ENCODE data around the gene LALBA. TPM values are rescaled to one million over a fixed set of nuclear protein-coding genes. Genes with fewer than 3 reads are reported as not detected.

Gene LALBA
- not detected for total RNA-seq

DNA sequence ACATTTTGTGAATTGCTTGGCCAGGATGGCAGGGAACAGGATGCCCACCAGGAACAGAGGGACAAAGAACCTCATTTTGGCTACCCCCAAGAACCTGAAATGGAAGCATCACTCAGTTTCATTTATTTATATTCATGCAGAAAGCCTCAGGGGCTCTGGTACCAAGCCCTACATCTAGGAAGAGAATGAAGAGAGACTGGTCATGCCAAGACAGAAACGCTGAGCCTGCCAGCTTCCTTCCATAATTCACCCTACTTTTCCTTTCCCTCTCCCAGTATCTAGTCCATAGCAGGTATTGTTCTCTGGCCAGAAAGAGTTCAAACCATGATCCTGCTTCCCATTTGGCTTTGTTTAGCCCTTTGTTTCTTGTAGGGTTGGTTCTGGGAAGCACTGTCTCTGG lies at the start of gene LALBA:
LALBA (minus strand) TSS at position 101 of the 400 bp plus-strand sequence; CDS start at position 75, 26 bp downstream.
- Histone ChIP-seq H3K27me3 (ENCODE audit: insufficient read depth, low read length) (no peaks in the 10 kb centered on the region), H3K4me3 (ENCODE audit: low read length) (no peak within 1 kb of the TSS), H3K4me1 (ENCODE audit: insufficient read depth, low read length) (no peaks in the 10 kb centered on the region), H3K9me3 (ENCODE audit: low read depth, low read length) (no peaks in the 10 kb centered on the region)

- Histone ChIP-seq H3K4me3 (ENCODE audit: low read length) (no peak overlapping the region), H3K27me3 (ENCODE audit: insufficient read depth, low read length) (peaks cover 14% of the 10 kb centered on the region)
These were observed 48.7 kb upstream of the LALBA start for GRCh38 chr12:48618541-48618940.

DNA sequence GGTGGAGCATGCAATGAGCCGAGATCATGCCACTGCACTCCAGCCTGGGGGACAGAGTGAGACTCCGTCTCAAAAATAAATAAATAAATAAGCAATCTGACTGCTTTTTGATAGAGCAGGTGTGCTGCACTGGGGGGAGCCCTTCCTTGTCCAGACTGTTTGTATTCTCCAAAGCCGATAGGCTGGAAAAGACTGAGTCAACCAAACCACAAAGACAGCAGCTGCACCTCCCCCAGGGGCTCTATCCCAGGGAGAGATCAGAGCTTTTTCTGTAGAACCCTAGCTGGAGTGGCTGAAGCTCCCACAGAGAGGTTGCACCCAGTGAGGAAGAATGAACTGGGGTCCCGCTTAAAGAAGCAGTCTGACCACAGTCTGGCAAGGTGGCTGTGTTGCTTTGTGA lies 45.8 kb upstream of the LALBA start:
- Histone ChIP-seq H3K4me3 (ENCODE audit: low read length) (no peak overlapping the region), H3K9me3 (ENCODE audit: low read depth, low read length) (peaks cover 10% of the 10 kb centered on the region), H3K27me3 (ENCODE audit: insufficient read depth, low read length) (peaks cover 14% of the 10 kb centered on the region), H3K4me1 (ENCODE audit: insufficient read depth, low read length) (no peaks in the 10 kb centered on the region)

More at GRCh38 chr12:48618541-48618940, 48.7 kb upstream of the LALBA start:
- Histone ChIP-seq H3K4me1 (ENCODE audit: insufficient read depth, low read length) (no peaks in the 10 kb centered on the region), H3K9me3 (ENCODE audit: low read depth, low read length) (no peaks in the 10 kb centered on the region)

DNA sequence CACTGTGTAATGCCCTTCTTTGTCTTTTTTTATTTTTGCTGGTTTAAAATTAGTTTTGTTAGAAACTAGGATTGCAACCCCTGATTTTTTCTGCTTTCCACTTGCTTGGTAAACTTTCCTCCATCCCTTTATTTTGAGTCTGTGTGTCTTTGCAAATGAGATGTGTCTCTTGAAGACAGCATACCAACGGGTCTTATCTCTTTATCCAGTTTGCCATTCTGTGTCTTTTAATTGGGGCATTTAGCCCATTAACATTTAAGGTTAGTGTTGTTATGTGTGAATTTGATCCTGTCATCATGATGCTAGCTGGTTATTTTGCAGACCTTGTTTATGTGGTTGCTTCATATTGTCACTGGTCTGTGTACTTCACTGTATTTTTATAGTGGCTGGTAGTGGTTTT lies 43.5 kb upstream of the LALBA start:
- Histone ChIP-seq H3K9me3 (ENCODE audit: low read depth, low read length) (peaks cover 10% of the 10 kb centered on the region), H3K4me1 (ENCODE audit: insufficient read depth, low read length) (no peaks in the 10 kb centered on the region), H3K4me3 (ENCODE audit: low read length) (no peak overlapping the region), H3K27me3 (ENCODE audit: insufficient read depth, low read length) (peaks cover 14% of the 10 kb centered on the region)

DNA sequence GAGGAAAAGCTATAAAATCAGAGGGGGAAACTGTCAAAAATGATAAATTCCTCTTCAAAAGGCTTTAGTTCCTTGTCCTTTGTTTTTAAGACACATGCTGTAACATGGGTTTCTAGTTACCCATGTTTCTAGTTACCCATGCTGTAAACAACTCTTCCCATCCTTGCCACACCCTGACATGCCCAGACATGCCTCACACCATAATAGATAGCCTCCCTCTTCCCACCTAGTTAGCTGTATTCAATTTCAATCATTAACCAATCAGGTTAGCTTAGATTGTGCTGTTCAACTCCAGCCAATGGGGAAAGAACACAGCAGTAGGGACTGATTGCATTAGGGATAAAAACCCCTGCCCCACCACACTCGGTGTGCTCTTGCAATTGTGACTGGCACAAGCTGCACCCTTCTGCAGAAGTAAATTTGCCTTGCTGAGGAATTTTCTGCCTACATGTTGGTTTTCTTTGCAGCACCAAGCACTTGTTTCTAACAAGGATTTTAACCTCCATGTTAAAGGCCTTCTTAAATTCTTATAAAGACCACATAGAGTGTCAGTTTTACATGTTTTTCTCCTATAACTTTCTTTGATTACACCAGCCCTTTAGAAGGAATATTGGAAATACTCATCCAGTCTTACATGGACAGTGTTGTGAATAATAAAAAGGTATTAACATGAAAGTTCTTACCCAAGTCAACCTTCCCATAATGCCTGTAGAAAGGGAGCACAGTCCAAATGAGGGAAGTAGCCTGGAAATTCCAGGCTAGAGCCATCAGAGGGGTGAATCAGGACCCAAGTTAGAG lies 32.5 kb upstream of the LALBA start:
- H3K27me3 ChIP-seq (ENCODE audit: insufficient read depth, low read length): no peaks in the 10 kb centered on the region
- no peak overlapping the region for H3K4me3 ChIP-seq (ENCODE audit: low read length)
- H3K4me1 ChIP-seq (ENCODE audit: insufficient read depth, low read length): no peaks in the 10 kb centered on the region
- H3K9me3 ChIP-seq (ENCODE audit: low read depth, low read length): no peaks in the 10 kb centered on the region

DNA sequence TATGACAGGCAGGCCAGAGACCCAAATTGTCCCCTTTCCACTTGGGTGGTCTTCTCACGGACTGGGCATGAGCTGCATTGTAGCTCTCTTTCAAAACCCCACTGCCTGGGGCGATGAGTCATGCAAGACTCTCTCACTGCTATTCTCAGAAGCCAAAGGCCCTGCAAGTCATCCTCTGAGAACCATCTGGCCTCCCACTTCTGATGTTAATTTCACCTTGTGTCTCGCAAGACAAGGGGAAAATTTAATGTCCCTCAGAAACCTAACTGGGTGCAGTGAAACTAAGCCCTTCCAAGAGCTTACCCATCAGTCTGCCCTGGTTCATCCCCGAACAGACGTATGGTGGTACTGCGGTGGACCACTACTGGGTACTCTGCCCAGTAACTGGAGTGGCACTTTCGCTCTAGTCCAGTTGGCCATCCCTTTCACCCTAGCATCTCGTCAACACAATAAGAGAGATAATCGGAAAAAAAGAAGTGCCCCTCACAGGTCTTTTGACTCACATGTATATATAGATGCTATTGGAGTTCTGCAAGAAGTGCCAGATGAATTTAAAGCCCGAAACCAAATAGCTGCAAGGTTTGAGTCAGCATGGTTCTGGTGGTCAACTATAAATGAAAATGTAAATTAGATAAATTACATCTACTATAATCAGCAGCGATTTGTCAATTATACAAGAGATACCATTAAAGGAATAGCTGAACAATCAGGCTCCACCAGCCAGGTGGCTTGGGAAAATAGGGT lies 31.3 kb upstream of the LALBA start:
- no peak overlapping the region for H3K4me3 ChIP-seq (ENCODE audit: low read length)
- peaks cover 4% of the 10 kb centered on the region for H3K27me3 ChIP-seq (ENCODE audit: insufficient read depth, low read length)

DNA sequence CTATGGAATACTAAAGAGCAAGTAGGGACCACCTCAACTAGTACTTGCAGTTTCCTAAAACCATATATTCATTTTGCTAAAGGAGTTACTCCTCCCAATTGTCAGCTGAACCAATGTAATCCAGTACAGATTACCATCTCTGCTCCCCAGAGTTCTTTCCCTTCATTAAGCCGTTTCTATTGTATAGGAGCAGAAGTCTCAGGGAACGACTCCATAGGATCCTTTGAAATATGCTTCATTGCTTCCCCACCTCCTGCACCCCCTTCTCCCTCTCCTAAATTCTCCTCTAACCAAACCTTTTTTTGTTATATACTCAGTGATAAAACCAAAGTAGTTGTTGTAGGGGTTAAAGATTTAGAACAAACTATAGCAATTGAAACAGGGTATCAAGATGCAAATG lies 30.7 kb upstream of the LALBA start:
- Histone ChIP-seq H3K9me3 (ENCODE audit: low read depth, low read length) (peaks cover 6% of the 10 kb centered on the region), H3K27me3 (ENCODE audit: insufficient read depth, low read length) (peaks cover 4% of the 10 kb centered on the region), H3K4me3 (ENCODE audit: low read length) (no peak overlapping the region), H3K4me1 (ENCODE audit: insufficient read depth, low read length) (no peaks in the 10 kb centered on the region)

More for the DNA sequence above, 31.3 kb upstream of the LALBA start:
- H3K9me3 ChIP-seq (ENCODE audit: low read depth, low read length): peaks cover 6% of the 10 kb centered on the region
- no peaks in the 10 kb centered on the region for H3K4me1 ChIP-seq (ENCODE audit: insufficient read depth, low read length)

DNA sequence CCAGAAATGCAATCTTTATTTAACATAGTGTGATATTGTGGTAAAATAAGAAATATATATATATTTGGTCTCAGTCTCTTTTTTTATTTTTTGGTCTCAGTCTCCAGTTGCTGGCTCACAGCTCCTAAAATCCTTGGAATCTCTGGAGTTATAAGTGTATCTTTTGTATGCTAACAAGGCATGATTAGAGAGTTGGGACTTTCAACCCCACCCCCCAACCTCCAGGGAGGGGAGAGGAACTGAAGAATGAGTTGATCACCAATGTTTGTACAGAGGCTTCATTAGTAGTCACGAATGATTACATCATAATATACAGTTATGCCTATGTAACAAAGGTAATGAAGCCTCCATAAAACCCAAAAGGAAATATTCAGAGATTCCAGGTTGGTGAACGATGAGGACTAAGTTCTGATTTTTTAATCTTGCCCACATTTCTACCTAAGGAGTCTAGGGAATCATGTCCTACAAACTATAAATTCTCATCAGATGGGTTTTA lies 22.8 kb upstream of the LALBA start:
- Histone ChIP-seq H3K27me3 (ENCODE audit: insufficient read depth, low read length) (peaks cover 7% of the 10 kb centered on the region), H3K4me3 (ENCODE audit: low read length) (no peak overlapping the region), H3K4me1 (ENCODE audit: insufficient read depth, low read length) (no peaks in the 10 kb centered on the region), H3K9me3 (ENCODE audit: low read depth, low read length) (peaks cover 6% of the 10 kb centered on the region)

DNA sequence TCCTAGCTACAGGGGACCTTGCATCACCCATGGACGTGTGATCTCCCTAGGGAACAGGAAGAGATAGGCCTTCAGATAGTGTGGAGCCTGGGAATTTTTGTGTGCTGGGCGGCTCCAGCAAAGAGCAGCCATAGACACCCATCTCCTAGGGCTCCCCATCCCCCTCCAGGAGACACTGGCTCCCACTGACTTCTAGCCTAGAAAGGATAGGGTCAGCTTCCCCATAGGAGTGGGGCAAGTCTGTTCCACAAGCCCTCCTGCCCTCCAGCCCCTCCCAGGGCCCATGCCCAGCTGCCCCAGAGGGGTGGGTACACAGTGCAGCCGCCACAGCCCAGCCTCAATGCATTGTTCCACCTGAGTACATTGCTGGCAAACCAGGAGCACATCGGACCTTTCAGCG lies 16.5 kb upstream of the LALBA start:
- H3K9me3 ChIP-seq (ENCODE audit: low read depth, low read length): no peaks in the 10 kb centered on the region
- no peaks in the 10 kb centered on the region for H3K4me1 ChIP-seq (ENCODE audit: insufficient read depth, low read length)
- no peak overlapping the region for H3K4me3 ChIP-seq (ENCODE audit: low read length)
- peaks cover 8% of the 10 kb centered on the region for H3K27me3 ChIP-seq (ENCODE audit: insufficient read depth, low read length)

DNA sequence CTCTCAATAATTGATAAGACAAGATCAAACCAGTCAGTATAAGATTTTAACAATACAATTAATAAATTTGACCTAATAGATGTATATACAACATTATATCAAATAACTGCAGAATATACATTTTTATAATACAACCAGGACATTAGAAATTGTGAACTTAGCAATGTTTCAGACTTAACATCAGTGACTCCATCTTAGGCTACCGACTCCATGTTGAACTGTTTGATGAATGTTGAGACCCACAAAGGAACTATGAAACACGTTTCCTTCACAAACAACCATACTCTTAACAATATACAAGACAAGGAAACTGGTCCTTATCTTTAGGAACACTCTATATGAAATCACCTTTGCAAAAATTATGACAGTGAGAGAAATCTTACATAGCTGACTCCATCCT lies 13.9 kb upstream of the LALBA start:
- peaks cover 5% of the 10 kb centered on the region for H3K27me3 ChIP-seq (ENCODE audit: insufficient read depth, low read length)
- H3K4me3 ChIP-seq (ENCODE audit: low read length): no peak overlapping the region
- no peaks in the 10 kb centered on the region for H3K9me3 ChIP-seq (ENCODE audit: low read depth, low read length)
- no peaks in the 10 kb centered on the region for H3K4me1 ChIP-seq (ENCODE audit: insufficient read depth, low read length)

GRCh38 chr12:48580831-48581230 lies 11.0 kb upstream of the LALBA start:
- Histone ChIP-seq H3K4me3 (ENCODE audit: low read length) (no peak overlapping the region), H3K9me3 (ENCODE audit: low read depth, low read length) (no peaks in the 10 kb centered on the region), H3K27me3 (ENCODE audit: insufficient read depth, low read length) (peaks cover 5% of the 10 kb centered on the region), H3K4me1 (ENCODE audit: insufficient read depth, low read length) (no peaks in the 10 kb centered on the region)

DNA sequence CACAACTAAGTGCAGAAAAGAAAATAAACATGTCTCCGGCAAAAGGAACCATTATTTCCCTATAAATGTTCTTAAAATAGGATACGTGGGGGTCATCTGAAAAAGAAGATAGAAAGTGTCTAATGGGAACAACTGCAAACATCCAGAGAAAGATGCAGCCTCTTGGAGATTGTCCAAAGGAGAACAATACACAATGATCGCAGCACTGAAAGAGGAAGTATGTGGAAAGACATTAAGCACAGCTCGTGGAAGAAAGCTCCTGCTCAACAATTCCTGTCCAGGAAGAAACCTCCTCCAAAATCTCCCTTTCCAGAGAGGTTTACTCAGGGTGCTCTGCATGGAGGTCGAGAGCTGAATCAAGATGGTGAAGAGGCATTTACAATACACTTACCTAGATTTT lies 2.5 kb upstream of the LALBA start:
- Histone ChIP-seq H3K4me1 (ENCODE audit: insufficient read depth, low read length) (no peaks in the 10 kb centered on the region), H3K27me3 (ENCODE audit: insufficient read depth, low read length) (no peaks in the 10 kb centered on the region), H3K4me3 (ENCODE audit: low read length) (no peak overlapping the region), H3K9me3 (ENCODE audit: low read depth, low read length) (no peaks in the 10 kb centered on the region)

- no peaks in the 10 kb centered on the region for H3K9me3 ChIP-seq (ENCODE audit: low read depth, low read length)
- H3K27me3 ChIP-seq (ENCODE audit: insufficient read depth, low read length): no peaks in the 10 kb centered on the region
- no peak overlapping the region for H3K4me3 ChIP-seq (ENCODE audit: low read length)
- H3K4me1 ChIP-seq (ENCODE audit: insufficient read depth, low read length): no peaks in the 10 kb centered on the region
These were observed 2.1 kb downstream of the LALBA start for GRCh38 chr12:48567731-48568130.

DNA sequence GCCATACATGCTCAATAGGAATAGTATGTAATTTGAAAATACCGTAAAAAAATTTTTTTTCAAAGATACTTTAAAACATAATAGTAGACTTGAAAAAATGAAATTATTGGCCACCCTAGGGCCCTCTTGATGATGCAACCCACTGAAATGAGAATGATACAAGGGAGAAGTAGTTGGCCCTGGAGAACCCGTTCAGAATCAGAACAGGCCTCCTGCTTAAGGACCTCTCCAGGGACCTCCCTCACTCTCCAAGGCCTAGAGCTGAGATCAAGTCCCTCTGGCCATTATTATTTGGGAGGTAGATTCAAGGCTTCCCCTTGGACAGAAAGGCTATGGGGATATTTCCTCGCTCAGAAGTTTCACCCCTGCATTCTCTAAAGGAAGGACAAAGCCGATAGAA lies 11.9 kb downstream of the LALBA start:
- H3K9me3 ChIP-seq (ENCODE audit: low read depth, low read length): no peaks in the 10 kb centered on the region
- H3K4me3 ChIP-seq (ENCODE audit: low read length): no peak overlapping the region
- H3K4me1 ChIP-seq (ENCODE audit: insufficient read depth, low read length): no peaks in the 10 kb centered on the region
- no peaks in the 10 kb centered on the region for H3K27me3 ChIP-seq (ENCODE audit: insufficient read depth, low read length)

DNA sequence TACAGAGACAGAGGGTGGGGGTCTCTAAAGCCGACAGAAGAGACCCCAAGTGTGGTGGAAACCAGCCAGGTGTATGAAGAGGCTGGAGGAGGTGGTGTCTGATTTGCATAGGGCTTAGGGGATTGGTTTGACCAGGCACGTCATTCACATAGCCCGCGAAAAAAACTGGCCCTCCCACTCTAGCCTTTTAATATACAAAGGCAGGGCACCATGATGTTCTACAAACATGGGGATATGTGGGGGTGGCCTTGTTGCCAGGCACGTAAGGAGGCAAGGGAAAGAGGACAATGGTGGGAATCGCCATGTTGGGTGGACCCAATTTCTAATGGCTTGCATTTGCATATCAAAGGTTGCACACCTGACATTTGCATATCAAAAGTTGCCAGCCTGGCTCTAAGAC lies 13.2 kb downstream of the LALBA start:
- H3K9me3 ChIP-seq (ENCODE audit: low read depth, low read length): no peaks in the 10 kb centered on the region
- H3K4me3 ChIP-seq (ENCODE audit: low read length): no peak overlapping the region
- H3K4me1 ChIP-seq (ENCODE audit: insufficient read depth, low read length): no peaks in the 10 kb centered on the region
- no peaks in the 10 kb centered on the region for H3K27me3 ChIP-seq (ENCODE audit: insufficient read depth, low read length)
